ENCODE results near the gene LRP8.

The LRP8 gene

DNA sequence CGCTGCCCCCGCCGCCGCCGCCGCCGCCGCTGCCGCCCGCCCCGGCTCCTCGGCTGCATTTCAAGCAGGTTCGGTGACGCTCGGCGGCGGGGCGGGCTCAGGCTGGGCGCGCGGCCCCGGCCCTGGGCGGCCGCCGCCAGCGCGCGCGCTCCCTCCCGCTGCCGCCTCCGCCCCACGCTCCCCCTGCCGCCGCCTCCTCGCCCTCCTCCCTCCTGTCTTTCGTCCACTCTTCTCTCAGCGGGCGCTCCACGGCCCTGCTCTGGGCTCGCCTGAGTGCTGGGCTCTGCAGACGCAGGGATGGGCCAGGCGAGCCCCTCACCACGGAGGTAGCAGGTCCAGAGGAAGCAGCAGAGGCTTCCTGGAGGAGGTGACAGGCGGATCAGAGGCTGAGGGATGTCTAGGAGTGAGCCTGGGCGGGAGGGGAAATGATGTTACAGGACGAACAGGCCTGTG, at the start of gene LRP8:
Gene LRP8 (minus strand): TSS at position 62 of the 453 bp plus-strand sequence. CDS start 158 bp downstream, outside the sequence.
- peak; percentile 60 for DNase-seq

DNA sequence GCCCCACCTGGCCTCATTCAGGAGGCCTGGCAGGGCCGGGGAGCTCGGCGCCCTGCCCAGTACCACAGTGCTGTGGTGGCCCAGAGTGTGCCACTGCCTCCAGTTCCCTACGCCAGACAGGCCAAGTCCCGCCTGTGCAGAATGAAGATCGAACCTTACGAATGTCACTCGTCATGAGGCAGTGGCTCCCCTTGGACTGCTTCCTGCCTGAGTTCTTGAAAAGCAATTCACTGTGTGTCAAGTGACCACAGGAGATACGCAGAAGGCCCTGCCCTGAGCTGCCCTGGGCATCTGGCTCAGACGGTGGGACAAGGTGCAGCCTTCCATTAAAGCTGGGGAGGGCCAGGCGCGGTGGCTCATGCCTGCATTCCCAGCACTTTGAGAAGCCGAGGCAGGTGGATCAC, 49.6 kb upstream of the LRP8 start:
- DNase-seq: no peak

DNA sequence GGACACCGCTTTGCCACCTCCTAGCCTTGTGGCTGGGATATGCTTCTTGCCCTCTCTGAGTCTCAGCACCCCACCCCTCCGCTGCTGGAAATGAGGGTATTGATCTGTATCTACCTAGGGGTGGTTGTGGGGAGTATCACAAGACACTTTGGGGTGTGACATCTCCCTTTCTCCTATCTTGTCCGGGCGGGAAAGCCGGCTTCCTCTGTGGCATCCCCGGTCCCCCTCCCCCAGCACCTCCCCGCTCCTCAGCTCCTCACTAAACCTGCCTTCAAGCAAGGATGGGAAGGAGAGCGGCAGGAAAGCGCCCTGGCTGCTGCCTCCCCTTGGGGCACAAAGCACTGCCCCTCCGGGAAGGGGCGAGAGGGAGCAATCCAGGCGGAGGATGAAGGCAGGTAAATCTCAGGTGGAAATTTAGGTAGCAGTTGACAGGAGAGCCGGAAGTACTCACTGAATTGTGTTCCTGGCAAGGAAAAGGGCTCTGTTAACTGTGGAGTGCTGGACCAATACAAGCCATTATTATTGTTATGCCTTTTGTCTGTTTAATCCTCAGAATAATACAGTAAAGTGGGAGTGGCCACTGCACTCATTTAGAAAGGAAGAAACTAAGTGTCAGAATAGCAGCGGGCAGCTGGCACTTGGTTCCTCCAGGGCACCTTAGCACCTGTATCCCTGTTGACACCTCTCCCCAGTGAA, 49.0 kb upstream of the LRP8 start:
- no peak for DNase-seq

DNA sequence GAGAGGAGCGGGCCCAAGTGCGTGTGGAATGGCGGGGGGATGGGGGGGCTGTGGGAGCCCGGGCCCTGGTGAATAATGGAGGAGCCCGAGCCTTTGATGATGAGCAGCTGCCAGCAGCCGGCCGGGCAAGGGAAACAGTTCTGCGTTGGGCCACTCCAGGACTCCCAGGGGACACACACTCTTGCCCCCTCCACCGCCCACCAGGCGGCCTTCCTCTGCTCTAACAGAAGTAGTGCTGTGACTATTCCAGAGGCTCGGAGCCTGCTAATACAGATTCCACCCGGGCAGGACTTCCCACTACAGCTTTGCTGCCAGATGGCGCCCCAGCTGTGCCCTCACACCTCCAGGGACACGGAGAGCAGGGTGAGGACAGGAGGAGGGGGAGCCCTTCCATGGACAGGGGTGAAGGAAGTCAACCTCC, 48.2 kb upstream of the LRP8 start:
- no peak for DNase-seq

DNA sequence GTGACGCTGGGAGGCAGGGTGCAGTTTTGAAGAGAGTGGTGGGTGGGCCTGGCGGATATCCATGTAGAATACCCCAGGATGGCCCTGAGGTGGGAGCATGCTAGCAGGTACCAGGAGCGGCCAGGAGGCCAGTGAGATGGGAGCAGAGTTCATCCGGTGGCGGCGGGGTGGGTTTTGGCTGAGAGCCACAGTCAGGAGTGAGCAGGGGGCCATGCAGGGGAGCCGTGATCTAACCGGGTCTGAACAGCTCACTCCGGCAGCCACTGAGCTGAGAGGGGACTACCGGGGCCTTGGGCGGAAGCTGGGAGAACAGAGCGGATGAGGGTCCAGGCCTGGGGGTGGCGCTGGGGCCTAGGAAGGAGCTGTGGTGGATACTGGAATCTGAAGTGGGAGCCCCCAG, 47.6 kb upstream of the LRP8 start:
- DNase-seq: no peak

DNA sequence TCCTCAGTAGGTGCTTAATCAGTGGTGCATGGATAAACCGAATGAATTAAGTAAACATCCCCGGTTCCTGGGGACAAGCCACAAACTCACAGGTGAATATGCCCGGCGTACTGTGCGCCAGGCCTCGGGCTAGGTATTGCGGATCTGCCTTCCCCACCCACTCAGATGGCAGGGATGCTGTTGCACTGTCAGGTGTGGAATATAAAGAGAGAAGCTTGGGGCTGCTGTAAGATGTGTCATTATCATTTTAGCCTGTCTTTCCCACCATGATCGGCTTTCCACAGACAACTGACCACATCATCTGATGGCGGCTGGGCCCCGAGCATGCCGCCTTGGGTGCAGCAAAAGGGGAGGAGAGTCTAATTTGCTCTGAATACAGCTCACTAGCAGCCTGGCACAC, 45.4 kb upstream of the LRP8 start:
- no peak for DNase-seq

DNA sequence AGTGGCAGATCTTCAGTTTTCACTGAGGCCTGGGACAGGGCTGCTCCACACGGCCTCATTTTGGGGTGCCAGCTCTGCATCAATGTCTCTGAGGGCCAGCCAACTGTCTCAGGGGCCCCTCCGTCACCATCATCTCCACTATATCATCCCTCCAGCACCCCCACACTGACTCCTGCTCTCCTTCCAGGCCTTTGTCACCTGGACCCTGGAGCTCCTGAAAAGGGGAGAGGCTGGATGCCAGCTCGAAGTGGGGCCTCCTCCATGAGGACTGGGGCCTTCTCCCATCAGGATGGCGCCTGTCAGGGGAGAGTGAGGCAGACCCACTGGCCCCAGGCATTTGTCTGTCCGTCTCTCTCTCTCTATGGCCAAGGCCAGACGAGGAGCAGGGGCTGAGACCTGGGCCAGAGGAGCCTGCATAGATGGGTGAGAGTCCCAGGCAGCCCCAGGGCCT, 44.7 kb upstream of the LRP8 start:
- no peak for DNase-seq

DNA sequence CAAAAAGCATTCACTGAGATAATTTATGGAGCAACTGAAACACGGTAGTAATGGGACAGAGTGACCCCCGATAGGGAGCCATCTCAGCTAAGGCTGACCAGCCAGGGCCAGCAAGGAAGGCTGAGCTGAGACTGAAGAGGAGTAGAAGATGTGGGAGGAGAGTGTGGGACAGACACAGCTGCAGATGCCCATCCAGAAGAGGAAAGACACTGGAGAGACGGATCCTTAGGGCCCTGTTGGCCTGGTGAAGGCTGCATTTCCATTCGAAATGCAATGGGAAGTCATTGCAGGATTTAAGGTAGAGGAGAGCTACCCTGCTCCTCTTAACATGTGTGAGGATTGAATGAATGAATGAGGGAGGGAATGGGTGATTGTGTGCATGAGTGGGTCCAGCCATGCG, 44.0 kb upstream of the LRP8 start:
- no peak for DNase-seq

DNA sequence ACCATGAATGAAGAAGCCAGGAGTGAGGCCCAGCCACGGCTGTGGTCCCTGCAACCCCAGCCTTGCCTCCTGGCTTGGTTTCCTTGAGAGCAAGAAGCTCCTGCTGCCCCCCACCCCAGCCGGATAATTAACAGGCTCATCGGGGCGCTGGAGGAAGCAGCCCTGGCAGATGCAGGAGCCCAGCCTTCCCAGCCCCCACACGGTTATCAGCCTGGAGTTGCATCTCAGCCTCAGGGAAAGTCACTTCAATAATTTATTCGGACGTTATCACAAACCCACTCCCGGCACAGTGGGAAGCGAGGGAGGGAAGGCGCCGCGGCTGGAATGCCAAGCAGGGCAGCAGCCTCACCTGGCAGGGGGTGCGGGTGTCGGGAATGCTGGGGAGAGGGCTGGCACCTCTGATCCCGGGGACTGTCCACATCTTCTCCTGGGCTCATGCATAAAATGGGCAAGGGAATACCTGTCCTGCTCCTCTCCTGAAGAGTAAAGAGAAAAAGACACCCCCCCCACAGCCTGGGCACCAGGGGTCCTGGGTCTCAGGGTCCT, 43.3 kb upstream of the LRP8 start:
- DNase-seq: no peak

DNA sequence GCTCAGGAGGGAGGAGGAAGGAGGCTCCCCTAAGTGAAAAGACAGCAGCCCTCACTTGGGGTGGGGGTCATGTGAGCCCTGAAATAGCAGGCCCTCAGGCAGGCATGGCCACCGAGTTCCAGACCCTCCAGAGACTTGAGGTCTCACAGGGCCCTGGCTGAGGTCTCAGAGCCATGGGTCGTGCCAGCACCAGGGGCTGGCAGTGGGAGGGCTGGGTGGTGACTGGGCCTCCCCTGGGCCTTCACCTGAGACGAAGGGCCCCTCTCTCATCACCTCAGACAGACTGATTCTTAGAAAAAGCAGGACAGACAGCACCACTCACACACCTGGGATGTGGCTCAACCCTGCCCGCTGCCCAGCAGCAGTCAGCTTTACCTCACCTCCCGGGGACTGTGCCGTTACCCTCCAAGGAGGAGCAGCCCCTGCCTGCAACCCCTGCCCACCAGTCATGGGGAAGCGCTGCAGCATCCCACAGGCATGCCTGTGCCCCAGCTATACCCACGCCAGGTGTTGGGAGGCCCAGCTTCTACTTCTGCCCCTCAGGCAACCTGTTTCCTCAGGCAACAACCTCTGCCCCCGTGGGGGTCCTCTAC, 42.6 kb upstream of the LRP8 start:
- DNase-seq: no peak

DNA sequence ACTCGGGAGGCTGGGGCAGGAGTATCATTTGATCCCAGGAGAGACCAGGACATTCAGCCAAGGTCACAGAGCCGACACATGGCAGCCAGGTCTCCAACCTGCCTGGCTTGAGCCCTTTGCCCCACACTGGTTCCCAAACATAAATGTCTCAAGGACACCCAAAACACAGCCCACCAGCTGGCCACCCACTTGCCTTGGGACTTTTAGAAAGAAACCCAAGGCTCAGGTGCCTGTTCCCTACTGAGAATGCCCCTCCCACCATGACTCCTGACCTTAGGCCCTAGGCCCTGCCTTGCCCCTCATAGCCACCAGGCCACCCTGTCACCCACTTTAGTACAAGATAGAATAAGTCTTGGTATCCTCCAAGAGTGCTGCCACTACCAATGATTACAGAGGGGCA, 41.9 kb upstream of the LRP8 start:
- no peak for DNase-seq

DNA sequence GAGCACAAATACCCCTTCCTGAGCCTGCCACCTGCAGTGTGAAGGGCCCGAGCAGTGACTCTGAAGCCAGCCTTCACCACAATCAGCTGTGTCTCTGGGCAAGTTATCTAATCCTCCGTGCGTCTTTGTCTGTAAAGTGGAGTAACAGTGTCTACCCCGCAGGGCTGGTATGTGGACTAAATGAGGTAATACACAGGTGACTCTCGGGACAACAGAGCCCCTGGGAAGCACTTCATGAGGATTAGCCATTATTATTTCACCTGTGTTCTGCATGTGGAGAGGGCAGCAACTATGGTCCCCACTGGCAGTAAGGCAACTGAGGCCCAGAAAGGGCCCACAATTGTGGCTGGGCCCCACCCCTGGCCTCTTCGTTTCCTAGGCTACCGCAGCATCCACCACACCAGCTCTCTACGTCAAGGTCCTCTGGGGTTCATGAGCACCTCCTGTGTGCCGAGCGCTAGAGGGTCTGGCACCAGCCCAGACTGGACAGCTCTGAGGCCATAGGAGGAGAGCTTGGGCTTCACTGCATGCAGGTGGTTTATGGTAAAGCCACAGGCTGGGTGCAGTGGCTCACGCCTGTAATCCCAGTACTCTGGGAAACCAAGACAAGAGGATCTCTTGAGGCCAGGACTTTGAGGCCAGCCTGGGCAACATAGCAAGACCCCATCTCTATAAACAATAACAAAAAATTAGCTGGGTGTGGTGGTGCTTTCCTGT, 41.3 kb upstream of the LRP8 start:
- no peak for DNase-seq

DNA sequence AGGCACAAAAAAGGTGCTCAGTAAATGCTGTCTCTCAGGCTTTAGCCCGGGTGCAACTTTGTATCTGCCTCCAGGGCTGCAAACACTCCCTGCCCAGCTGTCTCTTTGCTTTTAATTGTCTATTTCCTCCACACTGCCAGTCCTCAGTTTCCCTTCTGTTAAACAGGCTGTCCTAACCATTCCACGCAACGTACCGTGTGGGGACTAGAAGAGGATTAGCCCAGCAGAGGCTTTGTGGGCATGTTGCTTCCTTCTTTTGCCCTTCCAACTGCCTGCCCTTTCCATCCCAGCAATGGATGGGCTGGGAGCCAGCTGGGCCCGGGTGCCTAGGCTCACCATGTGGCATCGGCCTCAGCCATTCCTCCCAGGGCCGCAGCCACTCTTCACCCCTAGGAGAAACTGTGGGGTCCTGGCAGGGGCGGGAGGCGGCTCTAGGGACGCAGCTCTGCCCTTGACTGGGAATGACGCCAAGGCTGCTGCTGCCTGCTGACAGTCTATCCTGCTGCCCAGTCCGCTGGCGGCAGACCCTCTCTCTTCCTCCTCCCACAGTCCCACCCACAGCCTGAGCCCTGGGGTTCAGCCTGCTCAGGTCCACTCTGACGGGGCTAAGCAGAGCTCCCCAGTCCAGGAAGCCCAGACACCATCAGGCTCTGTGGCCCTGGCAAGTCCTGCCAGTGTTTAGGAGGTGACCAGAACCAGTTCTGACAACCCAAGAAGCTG, 40.6 kb upstream of the LRP8 start:
- no peak for DNase-seq

DNA sequence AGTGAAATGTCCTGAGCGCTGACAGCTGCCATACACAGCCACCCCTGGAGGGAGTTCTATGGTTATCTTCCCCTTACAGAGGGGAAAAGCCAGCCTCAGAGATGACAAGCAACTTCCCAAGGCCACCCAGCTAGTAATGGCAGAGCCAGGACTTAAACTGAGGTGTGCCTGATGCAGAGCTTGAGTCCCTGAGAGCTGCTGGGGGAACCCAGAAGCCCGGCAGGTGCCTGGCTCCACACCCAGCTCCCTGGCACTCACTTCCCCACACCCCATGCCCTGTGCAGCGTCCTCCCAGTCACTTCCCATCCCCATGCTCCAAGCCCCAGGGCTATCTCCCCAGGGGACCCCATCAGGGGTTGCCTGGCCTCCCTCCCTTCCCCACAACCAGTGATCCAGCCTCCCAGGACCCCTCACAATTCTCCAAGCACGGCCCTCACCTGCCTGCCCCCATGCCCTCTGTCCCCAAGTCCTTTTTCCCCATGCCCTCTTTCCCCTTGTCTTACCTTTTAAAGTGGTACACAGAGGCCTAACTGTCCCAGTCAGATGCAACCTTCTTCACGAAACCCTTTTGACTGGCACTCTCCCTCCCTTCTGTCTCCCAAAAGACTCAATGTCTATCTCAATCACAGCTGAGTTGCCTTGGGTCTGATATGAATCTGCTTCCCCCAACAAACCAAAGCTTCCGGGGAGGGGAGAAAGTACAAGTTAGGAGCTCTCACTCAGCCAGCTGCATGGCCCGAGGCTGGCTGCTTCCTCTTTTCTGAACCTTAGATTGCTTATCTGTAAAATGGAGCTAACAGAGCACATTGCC, 39.8 kb upstream of the LRP8 start:
- DNase-seq: peak; percentile 78

DNA sequence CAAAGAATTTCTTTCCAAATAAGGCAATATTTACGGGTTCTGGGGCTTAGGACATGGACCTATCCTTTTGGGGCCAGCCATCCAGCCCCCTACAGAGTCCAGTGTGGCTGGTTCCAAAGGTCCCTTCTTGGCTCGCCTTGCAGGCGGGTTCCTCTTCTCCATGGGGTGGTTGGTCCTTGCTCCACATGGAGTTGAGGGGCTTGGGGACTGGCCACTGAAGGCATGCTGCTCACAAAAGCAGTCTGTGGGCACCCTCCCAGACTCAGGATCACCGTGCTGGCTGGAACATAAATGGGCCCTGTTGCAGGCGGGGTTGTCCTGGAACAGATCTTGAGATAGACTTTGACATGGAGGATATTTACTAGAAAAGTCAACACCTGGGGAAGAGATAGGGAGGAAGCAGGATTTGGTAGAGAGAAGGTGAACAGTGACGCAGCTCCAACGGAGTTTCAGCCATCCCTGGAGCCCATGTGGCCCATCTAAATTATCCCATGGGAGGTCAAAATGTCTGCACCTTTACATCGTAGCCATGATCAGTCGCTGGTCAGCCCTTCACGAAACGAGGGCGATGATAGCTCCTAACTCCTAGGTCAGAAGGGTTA, 39.1 kb upstream of the LRP8 start:
- DNase-seq: no peak

DNA sequence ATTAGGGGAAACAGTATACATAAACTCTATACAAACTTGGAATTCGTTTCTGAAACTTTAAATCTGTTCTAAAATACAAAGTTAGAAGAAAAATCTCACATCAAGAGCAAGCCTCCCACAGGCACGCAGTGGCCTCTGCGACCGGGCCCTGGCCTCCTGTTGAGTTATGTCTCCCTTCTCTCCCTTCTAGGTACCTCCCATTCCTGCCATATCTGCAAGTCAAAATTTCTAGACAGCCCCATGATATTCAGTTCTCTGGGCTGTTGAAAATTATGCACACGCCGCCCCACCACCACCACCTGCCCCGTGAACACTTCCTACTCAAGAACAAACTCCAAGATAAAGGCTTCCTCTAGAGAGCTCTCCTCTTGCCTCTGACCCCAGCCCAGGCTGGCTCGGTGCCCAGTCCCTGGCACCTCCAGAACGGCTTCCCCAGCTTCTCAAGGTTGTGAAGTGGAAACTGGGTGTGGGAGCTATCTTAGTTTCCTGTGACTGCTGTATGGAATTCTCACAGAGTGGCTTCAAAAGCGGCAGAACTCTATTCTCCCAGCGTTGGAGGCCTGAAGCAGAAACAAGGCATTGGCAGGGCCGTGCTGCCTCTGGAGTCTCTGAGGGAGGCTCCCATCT, 37.7 kb upstream of the LRP8 start:
- DNase-seq: no peak

DNA sequence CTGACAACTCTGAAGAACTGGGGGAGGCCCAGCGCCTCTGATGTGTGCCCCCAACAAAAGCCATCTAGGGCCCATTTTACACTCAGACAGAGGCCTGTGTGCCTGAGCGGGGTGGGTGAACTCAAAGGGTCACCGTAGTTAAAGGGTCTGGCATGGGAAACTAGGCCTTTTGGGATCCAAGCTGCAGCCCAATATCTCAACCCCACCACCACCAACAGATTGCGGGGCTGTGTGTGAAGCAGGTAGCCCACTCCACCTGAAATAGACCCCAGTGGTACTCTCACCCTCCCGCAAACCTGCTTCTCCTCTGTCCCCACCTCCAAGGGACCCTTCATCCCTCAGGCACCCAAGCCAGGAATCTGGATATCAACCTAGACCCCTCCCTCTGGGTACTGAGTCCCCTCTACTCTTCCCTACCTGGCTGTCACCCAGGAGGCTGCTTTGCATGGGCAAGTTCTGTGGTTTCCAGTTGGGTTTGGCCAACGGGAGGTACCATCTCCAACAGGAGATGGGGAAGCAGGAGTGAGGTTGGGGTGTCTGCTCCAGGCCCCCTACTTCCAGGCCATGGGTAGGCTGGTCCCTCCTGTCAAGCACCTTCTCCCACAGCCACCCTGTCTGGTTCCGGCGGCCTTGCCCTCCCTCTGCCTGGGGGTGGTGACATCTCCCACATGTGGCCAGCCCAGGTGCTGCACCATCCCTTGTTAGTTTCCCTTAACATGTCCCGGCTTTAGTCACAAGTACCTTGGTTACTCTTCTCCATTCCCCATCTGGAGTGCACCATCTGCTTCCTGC, 35.2 kb upstream of the LRP8 start:
- no peak for DNase-seq

DNA sequence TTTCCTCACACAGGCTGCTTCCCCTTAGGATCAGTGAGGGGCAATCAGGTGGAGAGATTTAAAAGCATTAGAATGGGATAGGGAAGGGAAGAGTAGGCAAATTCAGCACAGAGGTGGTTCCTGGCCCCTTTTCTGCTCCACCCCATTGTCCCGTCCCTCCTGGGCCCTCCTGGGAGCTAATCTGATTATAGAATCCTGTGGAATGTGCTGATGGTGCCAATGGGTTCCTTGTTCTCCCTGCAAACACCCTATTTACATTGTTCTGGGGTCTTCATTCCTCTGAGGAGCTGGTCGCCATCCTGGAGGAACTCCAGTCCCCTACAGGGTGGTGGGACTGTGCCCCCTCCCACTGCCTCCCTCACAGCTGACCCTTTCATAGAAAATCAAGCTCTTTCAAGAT, 34.4 kb upstream of the LRP8 start:
- no peak for DNase-seq

DNA sequence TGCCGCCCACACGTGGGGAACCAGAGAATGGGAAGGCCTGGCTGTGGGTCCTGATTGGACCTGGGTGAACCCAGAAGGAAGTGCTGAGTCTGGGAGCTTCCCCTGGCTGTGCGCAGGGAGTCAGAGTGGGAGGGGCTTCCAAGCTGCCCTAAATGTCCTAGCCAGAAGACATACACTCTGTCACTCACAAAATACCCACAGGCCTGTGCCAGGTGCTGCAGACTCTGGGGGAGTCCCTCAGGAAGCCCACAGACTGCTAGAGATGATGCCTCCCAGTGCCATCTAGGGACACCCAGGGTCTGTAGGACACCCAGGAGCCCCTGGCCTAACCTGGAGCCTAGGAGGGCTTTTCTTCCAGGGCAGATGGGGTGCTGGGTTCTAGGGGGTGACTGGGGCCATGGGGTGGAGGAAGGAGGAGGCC, 33.7 kb upstream of the LRP8 start:
- no peak for DNase-seq

DNA sequence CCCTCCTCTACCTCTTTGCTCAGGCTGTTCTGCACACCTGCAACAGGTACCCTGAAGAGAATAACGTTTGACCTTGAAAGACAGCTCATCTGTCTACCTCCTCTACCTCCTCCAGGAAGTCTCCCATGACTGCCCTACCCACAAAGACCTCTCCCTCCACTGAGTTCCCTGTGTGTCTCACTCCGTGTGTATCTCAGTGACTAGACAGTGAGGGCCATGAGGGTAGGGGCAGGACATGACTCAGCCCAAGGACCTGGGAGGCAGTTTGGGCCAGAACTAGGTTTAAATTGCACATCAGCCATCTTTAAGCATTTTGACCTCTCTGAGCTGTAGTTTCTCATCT, 32.0 kb upstream of the LRP8 start:
- no peak for DNase-seq

All from OCI-M1 (cell line).